ENCODE measurements around the gene SEMA7A. TPM values are rescaled to one million over a fixed set of nuclear protein-coding genes. Genes with fewer than 3 reads are reported as not detected.
A peak's percentile ranks its signal among the peaks of the same experiment; 100 is the strongest.

The SEMA7A gene
- total RNA-seq, 6 experiments from 2014 or later = 115 to 196 (median 129) TPM

Small RNA genes within 50 kb of the gene (microRNA-seq; reads per million reads assigned to microRNA genes)
- 13.1 reads per million, percentile 15 among the genes with 10 or more reads in this experiment for gene MIR6881

Other genes starting within 250 kb of the SEMA7A start
- gene STRA6, start 231.2 kb downstream of the SEMA7A start, total RNA-seq (2021; fragmentation: NEBNext Ultra II Directional; extraction: Animal tissue kit (Norgen Biotek cat#: 25700)) = 1 to 10 TPM; 2.2 to 3.2 (median 2.6) TPM
- under 1 TPM in 1 of 6 experiments, not detected in 5; 0.30 TPM for gene CCDC33, start 197.6 kb downstream of the SEMA7A start, total RNA-seq (2021; fragmentation: NEBNext Ultra II Directional; extraction: Animal tissue kit (Norgen Biotek cat#: 25700))
- gene CYP11A1, start 66.3 kb downstream of the SEMA7A start, total RNA-seq (2021; fragmentation: NEBNext Ultra II Directional; extraction: Animal tissue kit (Norgen Biotek cat#: 25700)) = under 1 TPM in 4 of 6 experiments, not detected in 2; 0.12 to 0.17 (median 0.14) TPM
- 10 to 100 TPM; 50.9 to 68.0 (median 60.1) TPM for gene UBL7, start 27.2 kb upstream of the SEMA7A start, total RNA-seq (2021; fragmentation: NEBNext Ultra II Directional; extraction: Animal tissue kit (Norgen Biotek cat#: 25700))
- gene ARID3B, start 107.3 kb upstream of the SEMA7A start, total RNA-seq (2021; fragmentation: NEBNext Ultra II Directional; extraction: Animal tissue kit (Norgen Biotek cat#: 25700)) = 1 to 10 TPM; 1.2 to 2.1 (median 1.6) TPM
- gene CLK3, start 181.9 kb upstream of the SEMA7A start, total RNA-seq (2021; fragmentation: NEBNext Ultra II Directional; extraction: Animal tissue kit (Norgen Biotek cat#: 25700)) = 10 to 100 TPM; 45.4 to 53.0 (median 46.9) TPM

Measured in HFFc6 (cell line).